ENCODE data around the gene LDB1.

Gene LDB1

DNA sequence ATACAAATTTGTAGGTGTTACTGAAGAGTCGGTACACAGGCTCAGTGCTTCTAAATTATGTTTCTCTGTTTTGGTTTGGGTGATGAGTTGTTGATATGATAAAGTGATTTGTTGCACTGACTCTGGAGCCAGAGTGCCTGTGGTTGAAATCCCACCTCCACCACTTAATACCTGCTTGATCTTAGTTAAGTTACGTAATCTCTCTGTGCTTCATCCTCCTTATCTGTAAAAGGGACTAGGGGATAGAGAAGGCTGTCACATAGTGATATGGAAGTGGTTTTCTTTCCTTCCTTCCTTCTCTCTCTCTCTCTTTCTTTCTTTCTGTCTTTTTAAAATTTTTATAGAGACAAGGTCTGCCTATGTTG is 55.7 kb downstream of the LDB1 start:
- no peak for DNase-seq (ENCODE audit: low read depth, low spot score)

DNA sequence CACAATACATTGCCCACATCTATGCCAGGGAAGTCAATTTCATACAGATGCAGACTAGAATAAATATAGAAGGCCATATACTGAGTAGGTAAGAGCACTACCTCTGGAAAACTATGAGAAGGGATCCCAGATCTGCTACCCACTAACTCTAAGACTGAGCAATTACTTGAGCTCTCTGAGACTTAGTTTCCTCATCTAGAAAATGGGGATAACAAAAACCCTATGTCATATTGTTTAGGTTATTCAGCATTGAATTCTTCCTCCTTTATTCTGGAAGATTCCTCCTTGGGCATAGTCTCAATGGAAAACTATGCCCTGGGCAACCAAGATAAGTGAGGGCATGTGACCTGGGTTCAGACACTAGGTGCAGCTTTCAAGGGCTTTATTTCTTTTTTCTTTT is 60.2 kb downstream of the LDB1 start:
- DNase-seq (ENCODE audit: low read depth, low spot score), result no peak
